Measurements from ENCODE around the gene C1orf185.
"Not testable (repeated sequence)": the region's sequence is repeated elsewhere in the genome, so short reads cannot be mapped to it uniquely, and the experiment has no call there.

Gene C1orf185

GRCh38 chr1:51101976-51102375, at the start of gene C1orf185:
Gene C1orf185, plus strand, starts transcription at chr1:51102228. Its CDS starts 6 bp downstream, at chr1:51102234.
- no peak for DNase-seq

- DNase-seq, result no peak
Observed at GRCh38 chr1:51058858-51059257, 43.2 kb upstream of the C1orf185 start.

GRCh38 chr1:51061231-51061918, 40.7 kb upstream of the C1orf185 start:
- DNase-seq, result no peak

- DNase-seq, result peak; percentile 56
Observed at GRCh38 chr1:51063121-51063520, 38.9 kb upstream of the C1orf185 start.

- no peak for DNase-seq
Observed at GRCh38 chr1:51070011-51070410, 32.0 kb upstream of the C1orf185 start.

GRCh38 chr1:51070640-51071039, 31.4 kb upstream of the C1orf185 start:
- DNase-seq, result no peak

- DNase-seq, result no peak
Observed at GRCh38 chr1:51071291-51072042, 30.6 kb upstream of the C1orf185 start.

- no peak for DNase-seq
Observed at GRCh38 chr1:51072043-51072439, 30.0 kb upstream of the C1orf185 start.

- no peak for DNase-seq
Observed at GRCh38 chr1:51072651-51073050, 29.4 kb upstream of the C1orf185 start.

GRCh38 chr1:51073456-51073855, 28.6 kb upstream of the C1orf185 start:
- no peak for DNase-seq

GRCh38 chr1:51086496-51087271, 15.3 kb upstream of the C1orf185 start:
- DNase-seq, result no peak

GRCh38 chr1:51088474-51088873, 13.6 kb upstream of the C1orf185 start:
- DNase-seq, result no peak

GRCh38 chr1:51093581-51093980, 8.4 kb upstream of the C1orf185 start:
- no peak for DNase-seq

- no peak for DNase-seq
Observed at GRCh38 chr1:51097171-51097570, 4.9 kb upstream of the C1orf185 start.

- no peak for DNase-seq
Observed at GRCh38 chr1:51100264-51100880, 1.7 kb upstream of the C1orf185 start.

GRCh38 chr1:51114137-51114536, 12.1 kb downstream of the C1orf185 start:
- no peak for DNase-seq

- no peak for DNase-seq
Observed at GRCh38 chr1:51115714-51116404, 13.8 kb downstream of the C1orf185 start.

- DNase-seq, result no peak
Observed at GRCh38 chr1:51119331-51119730, 17.3 kb downstream of the C1orf185 start.

GRCh38 chr1:51120629-51121028, 18.6 kb downstream of the C1orf185 start:
- no peak for DNase-seq

GRCh38 chr1:51127152-51127551, 25.1 kb downstream of the C1orf185 start:
- DNase-seq, result not testable (repeated sequence)

GRCh38 chr1:51131185-51131584, 29.2 kb downstream of the C1orf185 start:
- DNase-seq, result no peak

- no peak for DNase-seq
Observed at GRCh38 chr1:51133045-51133444, 31.0 kb downstream of the C1orf185 start.

GRCh38 chr1:51137696-51138095, 35.7 kb downstream of the C1orf185 start:
- not testable (repeated sequence) for DNase-seq
